ENCODE measurements around the gene TEX47. TPM values are rescaled to one million over a fixed set of nuclear protein-coding genes. Genes with fewer than 3 reads are reported as not detected.

Gene TEX47
- total and polyA plus RNA-seq, 12 donors, result not detected

DNA sequence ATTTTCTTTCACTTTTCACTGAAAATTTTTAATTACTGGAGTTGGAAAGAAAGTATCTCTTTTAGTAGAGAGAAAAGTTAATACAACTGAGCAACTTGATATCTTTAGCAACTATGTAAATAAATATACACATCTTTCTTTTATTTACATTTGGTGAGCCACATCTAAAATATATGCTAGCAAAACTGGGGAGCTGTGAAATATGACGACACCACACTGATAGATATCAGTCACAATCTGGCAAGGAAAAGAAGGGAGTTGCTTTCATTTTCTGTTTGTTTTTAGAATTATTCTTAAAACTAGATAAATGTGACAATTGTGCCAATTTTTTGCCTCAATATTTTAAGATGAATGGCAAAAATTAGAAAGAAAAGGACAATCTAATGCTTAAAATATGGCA, 38.7 kb downstream of the TEX47 start:
- 73 to 88% (median 81%) methylated on average over 1 of the region's 1 CpG for WGBS, 4 donors
- Histone ChIP-seq H3K4me3 (no peak overlapping the region), H3K4me1 (replicated peaks in 1 of 2) (peaks cover 0 to 11% of the 10 kb centered on the region in 2 donors), H3K27ac (no peak overlapping the region), H3K27me3 (peaks cover 45% of the 10 kb centered on the region), H3K9me3 (replicated peaks in 1 of 3) (no peaks in the 10 kb centered on the region), H3K36me3 (replicated peaks in 1 of 2) (no peaks in the 10 kb centered on the region)
- intact Hi-C loops (cut with DNase I), result no loop called here
- no peak for DNase-seq
- TF ChIP-seq, protein P1, sequence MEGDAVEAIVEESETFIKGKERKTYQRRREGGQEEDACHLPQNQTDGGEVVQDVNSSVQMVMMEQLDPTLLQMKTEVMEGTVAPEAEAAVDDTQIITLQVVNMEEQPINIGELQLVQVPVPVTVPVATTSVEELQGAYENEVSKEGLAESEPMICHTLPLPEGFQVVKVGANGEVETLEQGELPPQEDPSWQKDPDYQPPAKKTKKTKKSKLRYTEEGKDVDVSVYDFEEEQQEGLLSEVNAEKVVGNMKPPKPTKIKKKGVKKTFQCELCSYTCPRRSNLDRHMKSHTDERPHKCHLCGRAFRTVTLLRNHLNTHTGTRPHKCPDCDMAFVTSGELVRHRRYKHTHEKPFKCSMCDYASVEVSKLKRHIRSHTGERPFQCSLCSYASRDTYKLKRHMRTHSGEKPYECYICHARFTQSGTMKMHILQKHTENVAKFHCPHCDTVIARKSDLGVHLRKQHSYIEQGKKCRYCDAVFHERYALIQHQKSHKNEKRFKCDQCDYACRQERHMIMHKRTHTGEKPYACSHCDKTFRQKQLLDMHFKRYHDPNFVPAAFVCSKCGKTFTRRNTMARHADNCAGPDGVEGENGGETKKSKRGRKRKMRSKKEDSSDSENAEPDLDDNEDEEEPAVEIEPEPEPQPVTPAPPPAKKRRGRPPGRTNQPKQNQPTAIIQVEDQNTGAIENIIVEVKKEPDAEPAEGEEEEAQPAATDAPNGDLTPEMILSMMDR (IDR thresholded peaks at IDR 0.05), result no peak
- no peak for TF ChIP-seq POLR2A (IDR thresholded peaks at IDR 0.05)

DNA sequence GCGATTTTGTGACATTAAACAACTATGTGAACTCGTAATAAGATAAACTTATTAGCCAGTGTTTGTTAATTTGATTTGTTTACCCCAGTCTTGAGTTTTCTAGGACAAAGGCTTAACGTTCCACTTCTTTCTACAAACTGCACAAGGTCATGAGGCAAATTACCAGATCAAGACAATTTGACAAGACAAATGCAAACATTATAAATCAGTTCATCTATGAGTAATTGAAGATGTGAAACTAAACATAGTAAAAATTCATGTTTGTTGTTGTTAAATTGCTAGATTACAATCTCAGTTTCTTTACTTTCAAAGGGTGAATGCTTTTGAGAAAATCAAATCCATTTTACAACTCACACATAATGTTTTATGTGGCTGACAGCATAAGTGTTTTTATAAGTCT, 49.4 kb downstream of the TEX47 start:
- intact Hi-C loops (cut with DNase I), result no loop called here
- Histone ChIP-seq H3K4me1 (replicated peaks in 1 of 2) (no peaks in the 10 kb centered on the region), H3K27me3 (peaks cover 5% of the 10 kb centered on the region), H3K9me3 (replicated peaks in 1 of 3) (no peaks in the 10 kb centered on the region), H3K4me3 (no peak overlapping the region), H3K36me3 (replicated peaks in 1 of 2) (no peaks in the 10 kb centered on the region), H3K27ac (no peak overlapping the region)
- DNase-seq, result no peak
- whole genome bisulfite sequencing, 4 donors, result 40 to 55% (median 48%) methylated on average over 3 of the region's 3 CpGs
- TF ChIP-seq POLR2A (IDR thresholded peaks at IDR 0.05), result no peak
- TF ChIP-seq, protein P1 (IDR thresholded peaks at IDR 0.05), result no peak

Small RNA genes within 50 kb of the gene (small RNA-seq; reads per million reads assigned to genes)
- gene AC002127.1, result 0 reads per million in 2 donors

Other genes starting within 250 kb of the TEX47 start
- under 1 TPM in 3 of 9 donors, not detected in 6; 0.06 to 0.09 (median 0.08) TPM for gene ZNF804B, start 36.0 kb downstream of the TEX47 start, total RNA-seq
- under 1 TPM in 2 of 3 donors, not detected in 1; 0.04 to 0.08 TPM for gene ZNF804B, start 36.0 kb downstream of the TEX47 start, polyA plus RNA-seq

Measured in adrenal gland (tissue), 12 donors.